K562 (cell line): Measurements from ENCODE around the gene SS18. TPM values are rescaled to one million over a fixed set of nuclear protein-coding genes. Genes with fewer than 3 reads are reported as not detected.

Source experiments
- ATAC-seq: fragments of 200-7000 bp; cut with Tn5 transposase; 3 replicates; pipeline ENCODE4 v1.9.1; 2020; ENCODE audit warnings: moderate library complexity
- BruUV-seq: library from RNA; stranded (reverse); fragments of 400-500 nt; replicated peaks from 2 replicates; lab custom pipeline; 2021; lab: Mats Ljungman, UMichigan
- CTCF ChIA-PET: fragments of 300-600 bp; formaldehyde crosslinking; extraction: SDS; loops from one replicate; lab custom pipeline; 2021; ENCODE audit warnings: low intra/inter-chr PET ratio; lab: Yijun Ruan, JAX
- POLR2A ChIA-PET: fragments of 300-600, 350-650 bp; sonication (Branson Sonifier 250); formaldehyde crosslinking; extraction: SDS; loops from one replicate; lab custom pipeline; 2021; ENCODE audit warnings: antibody characterized with exemption, inconsistent platforms; lab: Yijun Ruan, JAX
- DNase-seq, 4 experiments: peaks; one replicate each; pipeline versions ENCODE4 v3.0.0 to v3.0.0-alpha.2; 2011 to 2018; ENCODE audit warnings: low spot score in 3 of 4, mixed read lengths in 3 of 4; ENCODE audit errors: extremely low read depth in 1 of 4
- FAIRE-seq: peaks from 2 replicates; lab custom pipeline; 2011; peaks lifted over from hg19 to GRCh38; lab: Jason Lieb, UNC
- H2AFZ ChIP-seq: 2 replicates; pipeline ENCODE4 v1.6.0; 2011; ENCODE audit warnings: low read depth, low read length, control low read depth, inconsistent platforms
- H3K27ac ChIP-seq: fragments of 200-600 bp; 3 replicates; pipeline ENCODE4 v1.8.0; 2011; ENCODE audit warnings: low read depth, mild to moderate bottlenecking, control low read depth, inconsistent platforms, low read length, moderate library complexity, mixed read lengths; ENCODE audit errors: extremely low read depth
- H3K27me3 ChIP-seq, 2 experiments: fragments of 300-600 bp in 1 of 2; 2 replicates in 1 of 2; 3 replicates in 1 of 2; pipeline versions ENCODE4 v1.6.0 to v1.8.0; 2011; ENCODE audit warnings: inconsistent platforms in 2 of 2, low read length in 2 of 2, mild to moderate bottlenecking in 1 of 2, mixed read lengths in 1 of 2, moderate library complexity in 1 of 2; ENCODE audit not compliant: control insufficient read depth in 2 of 2, insufficient read depth in 2 of 2
- H3K36me3 ChIP-seq: fragments of 300-600 bp; 3 replicates; pipeline ENCODE4 v1.8.0; 2011; ENCODE audit warnings: mild to moderate bottlenecking, low read length, inconsistent platforms; ENCODE audit not compliant: control insufficient read depth, insufficient read depth
- H3K4me1 ChIP-seq, 2 experiments: fragments of 200-600 bp in 1 of 2; replicated peaks in 1 of 2; 2 replicates in 1 of 2; 3 replicates in 1 of 2; pipeline versions ENCODE4 v1.5.1 to v1.8.0; 2011; ENCODE audit warnings: inconsistent platforms in 2 of 2, low read length in 2 of 2, mild to moderate bottlenecking in 1 of 2, mixed read lengths in 1 of 2, moderate library complexity in 1 of 2; ENCODE audit not compliant: control insufficient read depth in 2 of 2, insufficient read depth in 2 of 2
- H3K4me2 ChIP-seq: 2 replicates; pipeline ENCODE4 v1.6.1; 2011; ENCODE audit warnings: low read length, control low read depth, inconsistent platforms, mixed read lengths; ENCODE audit not compliant: insufficient read depth
- H3K4me3 ChIP-seq: fragments of 200-600 bp; sonication (generic), shearing (Covaris generic); 2 replicates; pipeline ENCODE4 v1.5.1; 2016; ENCODE audit warnings: control low read depth, inconsistent platforms
- H3K79me2 ChIP-seq: fragments of 200-600 bp; 3 replicates; pipeline ENCODE4 v1.8.0; 2011; ENCODE audit warnings: low read length, inconsistent platforms; ENCODE audit not compliant: control insufficient read depth, insufficient read depth
- H3K9ac ChIP-seq, 2 experiments: 2 replicates each; pipeline versions ENCODE4 v1.6.0 to v1.6.1; 2011; ENCODE audit warnings: low read depth in 2 of 2, low read length in 2 of 2, control low read depth in 1 of 2, inconsistent platforms in 1 of 2, mild to moderate bottlenecking in 1 of 2, mixed read lengths in 1 of 2; ENCODE audit not compliant: insufficient read depth in 1 of 2
- H3K9me1 ChIP-seq: one replicate; pipeline ENCODE4 v1.6.0; 2011; ENCODE audit warnings: inconsistent platforms, mild to moderate bottlenecking, low read length, moderate library complexity; ENCODE audit not compliant: control insufficient read depth, insufficient read depth
- H3K9me3 ChIP-seq: replicated peaks from 2 replicates; pipeline ENCODE4 v1.5.1; 2011; ENCODE audit warnings: low read depth, low read length, inconsistent platforms; ENCODE audit not compliant: control insufficient read depth, insufficient read depth
- H4K20me1 ChIP-seq: replicated peaks from 2 replicates; pipeline ENCODE4 v1.6.1; 2011; ENCODE audit warnings: low read length, inconsistent platforms, mixed read lengths; ENCODE audit not compliant: control insufficient read depth, insufficient read depth
- C11orf30 ChIP-seq: fragments of 450-650 bp; IDR thresholded peaks from 2 replicates; pipeline ENCODE4 v1.6.1; 2016; ENCODE audit warnings: low read depth, mild to moderate bottlenecking
- CTCF ChIP-seq, 3 experiments: IDR thresholded peaks in 2 of 3; conservative IDR thresholded peaks in 1 of 3; 2 replicates each; pipeline ENCODE4 v1.5.1; 2011 to 2012; ENCODE audit warnings: low read length in 3 of 3, mild to moderate bottlenecking in 3 of 3, control low read depth in 2 of 3, improper control_type of control experiment in 1 of 3, inconsistent platforms in 1 of 3, low read depth in 1 of 3, mixed read lengths in 1 of 3, moderate library complexity in 1 of 3; ENCODE audit not compliant: insufficient read depth in 2 of 3
- KDM1A ChIP-seq, 2 experiments: fragments of 450-650 bp; IDR thresholded peaks; 2 replicates each; pipeline ENCODE4 v1.6.1; 2016; ENCODE audit warnings: mild to moderate bottlenecking in 2 of 2
- NBN ChIP-seq: fragments of 450-650 bp; IDR thresholded peaks from 2 replicates; pipeline ENCODE4 v1.6.1; 2016; ENCODE audit warnings: low read depth, mild to moderate bottlenecking
- RAD21 ChIP-seq, 2 experiments: fragments of 250-450 bp in 1 of 2; fragments of 450-650 bp in 1 of 2; sonication (Bioruptor Pico) in 1 of 2; formaldehyde crosslinking in 1 of 2; IDR thresholded peaks in 1 of 2; conservative IDR thresholded peaks in 1 of 2; 2 replicates each; pipeline versions ENCODE4 v1.4.0 to v1.8.0; 2020 to 2022; ENCODE audit warnings: mild to moderate bottlenecking in 2 of 2, moderate library complexity in 1 of 2
- ZNF124 ChIP-seq: sonication (generic); formaldehyde crosslinking; IDR thresholded peaks from 2 replicates; pipeline ENCODE4 v1.8.1; 2022; ENCODE audit warnings: missing genetic modification reagents
- ZNF212 ChIP-seq: fragments of 450-650 bp; formaldehyde crosslinking; IDR thresholded peaks from 2 replicates; pipeline ENCODE4 v1.4.0; 2020; ENCODE audit warnings: mild to moderate bottlenecking
- ZNF316 ChIP-seq: fragments of 450-650 bp; IDR thresholded peaks from 2 replicates; pipeline ENCODE4 v1.6.1; 2016
- in situ Hi-C: fragments of 300-500 bp; cut with MboI; formaldehyde crosslinking; loops from 4 replicates; pipeline ENCODE4 v1.15.0; 2018; ENCODE audit warnings: inconsistent platforms, mixed read lengths
- intact Hi-C: fragments of 100-400 bp; cut with micrococcal nuclease; formaldehyde crosslinking; loops from 2 replicates; pipeline ENCODE4 v1.14.2; 2022
- polyA plus RNA-seq, 8 experiments: library from polyadenylated mRNA; depleted of rRNA in 4 of 8; stranded (reverse) in 5 of 8; unstranded in 3 of 8; fragments of >200 nt; fragmentation: Nextera tagmentation in 2 of 8; fragmentation: Illumina TruSeq in 1 of 8; extraction: Ambion mirVana in 2 of 8; extraction: Trizol in 1 of 8; gene quantifications; 2 replicates each; pipeline versions ENCODE4 v1.2.1 to v1.2.3, GENCODE V29; 2011 to 2014; ENCODE audit warnings: inconsistent platforms in 1 of 8, missing spikeins in 1 of 8
- total RNA-seq, 7 experiments: library from RNA; depleted of rRNA in 6 of 7; stranded (reverse); fragments of >200 nt in 6 of 7; fragmentation: Illumina TruSeq in 2 of 7; extraction: Trizol in 2 of 7; gene quantifications; 2 replicates each; pipeline versions ENCODE4 v1.2.1 to v1.2.3, GENCODE V29; 2011 to 2021; ENCODE audit warnings: low replicate concordance in 1 of 7

SS18 gene
- total and polyA plus RNA-seq, 9 of the 15 experiments (the other 6 are each of a cell fraction or from before 2014, with no cell fraction given) = 30.9 to 190 (median 102) TPM

DNA sequence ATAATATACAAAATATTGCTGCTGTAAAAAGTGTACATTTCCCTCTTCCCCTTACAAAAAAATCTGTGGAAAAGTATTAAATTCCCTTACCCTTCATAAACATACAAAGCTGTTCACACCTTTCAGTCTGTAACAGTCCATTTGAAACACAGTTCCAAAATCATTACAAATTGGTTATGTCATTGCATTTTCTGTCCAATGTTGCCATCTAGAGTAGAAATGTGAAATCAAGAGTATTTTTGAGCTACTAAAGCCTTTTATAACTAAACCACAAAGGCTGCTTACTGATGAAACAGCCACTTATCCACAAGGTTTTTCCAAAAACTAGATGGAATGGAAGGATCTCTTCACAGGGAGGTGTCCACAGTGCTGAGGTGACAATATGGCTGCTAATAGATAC is 72.5 kb downstream of the SS18 start (continued):
- TF ChIP-seq CTCF (IDR thresholded peaks at IDR 0.05 in 2 of 3, conservative IDR thresholded peaks at IDR 0.05 in 1 of 3; ENCODE audit: insufficient read depth in 2 of 3, low read depth in 1 of 3, low read length in 3 of 3) (peak in 1 of 3 experiments; percentile 32; a peak in 1 of 6 replicates), RAD21 (CRISPR knock-in tag; conservative IDR thresholded peaks at IDR 0.05 in 1 of 2, IDR thresholded peaks at IDR 0.05 in 1 of 2) (peak in 1 of 2 experiments; percentile 40; a peak in 2 of 4 replicates), NBN (no peak), ZNF212 (no peak)

- H3K4me2 ChIP-seq = no peak overlapping the region
- ChIA-PET CTCF (no interaction called here), POLR2A (interaction anchor here (1.0 kb wide), 1 partner anchor 10 kb away, joined by 4 read pairs; no protein-coding TSS in a partner anchor)
- H3K79me2 ChIP-seq = no peaks in the 10 kb centered on the region
- H3K27me3 ChIP-seq = no peaks in the 10 kb centered on the region
- no peaks in the 10 kb centered on the region for H3K9me1 ChIP-seq
- ATAC-seq = no peak
- H3K4me3 ChIP-seq = no peak overlapping the region
- DNase-seq = no peak
- in situ Hi-C loops = no loop called here
- peaks cover 57% of the 10 kb centered on the region for H3K36me3 ChIP-seq
- FAIRE-seq = no peak
- H2AFZ ChIP-seq = no peak overlapping the region
- H3K9me3 ChIP-seq = no peaks in the 10 kb centered on the region
- no peaks in the 10 kb centered on the region for H4K20me1 ChIP-seq
- no TSS peak for BruUV-seq
- no peak overlapping the region for H3K9ac ChIP-seq
- intact Hi-C loops = no loop called here
- no peak overlapping the region for H3K27ac ChIP-seq
- TF ChIP-seq C11orf30 (peak; percentile 23; the same call in 1 of the 2 replicates), KDM1A (IDR thresholded peaks at IDR 0.05) (no peak), ZNF124 (no peak), ZNF316 (peak; percentile 71)
- H3K4me1 ChIP-seq = no peaks in the 10 kb centered on the region
Observed at GRCh38 chr18:26014462-26014861, 76.0 kb downstream of the SS18 start.
